Iris pigment epithelial cell (primary cell): ENCODE measurements around the gene LAMA3.
A peak's percentile ranks its signal among the peaks of the same experiment; 100 is the strongest.

ENCODE experiments used
- DNase-seq: peaks from one replicate; pipeline ENCODE4 v3.0.0-alpha.2; 2011; ENCODE audit warnings: low read depth

The LAMA3 gene

DNA sequence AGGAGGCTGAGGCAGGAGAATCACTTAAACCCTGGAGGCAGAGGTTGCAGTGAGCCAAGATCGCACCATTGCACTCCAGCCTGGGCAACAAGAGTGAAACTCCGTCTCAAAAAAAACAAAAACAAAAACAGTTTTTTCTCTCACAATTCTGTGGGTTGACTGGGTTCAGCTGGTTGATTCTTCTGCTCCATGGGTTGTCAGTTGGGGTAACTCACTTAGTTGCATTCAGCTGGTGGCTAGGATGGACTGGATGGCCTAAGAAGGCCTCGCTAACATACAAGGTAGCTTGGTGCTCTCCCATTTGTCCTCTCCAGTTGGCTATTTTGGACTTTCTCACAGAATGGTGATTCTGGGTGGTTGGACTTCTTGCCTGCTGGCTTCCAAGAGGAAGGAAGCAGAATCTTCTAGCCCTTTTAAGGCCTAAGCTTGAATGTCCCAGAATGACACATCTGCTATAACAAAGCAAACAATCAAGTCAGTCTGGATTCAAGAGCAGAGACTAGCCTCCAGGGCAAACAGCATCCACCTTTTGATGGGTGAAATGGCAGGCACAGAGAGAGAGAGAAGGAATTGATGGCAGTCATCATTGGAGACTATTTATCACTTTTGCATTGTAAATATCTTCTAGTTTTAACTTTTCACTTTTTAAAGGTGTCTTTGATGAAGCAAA is 17.9 kb downstream of the LAMA3 start:
- DNase-seq: no peak

DNA sequence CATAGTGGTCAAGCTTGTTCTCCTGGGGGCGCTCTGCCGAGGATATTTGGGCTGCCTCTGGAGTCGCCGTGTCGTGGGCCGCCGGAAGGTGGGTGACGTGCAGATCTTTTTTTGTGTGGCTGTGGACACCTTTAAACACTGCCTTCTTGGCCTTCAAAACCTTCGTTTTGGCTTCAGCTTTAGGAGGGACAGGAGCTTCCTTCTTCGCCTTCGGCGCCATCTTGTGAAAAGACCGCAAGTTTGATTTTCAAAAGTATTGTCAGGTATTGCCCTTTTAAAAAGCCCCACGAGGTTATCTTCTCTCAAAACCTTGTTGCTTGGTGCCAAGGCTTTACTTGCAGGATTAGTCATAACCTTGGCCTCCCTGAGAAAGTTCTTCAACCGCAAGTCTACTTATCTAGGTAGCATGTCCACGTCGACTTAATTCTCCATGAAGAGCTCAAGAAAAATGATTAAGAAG is 20.8 kb downstream of the LAMA3 start:
- DNase-seq: peak; percentile 83

DNA sequence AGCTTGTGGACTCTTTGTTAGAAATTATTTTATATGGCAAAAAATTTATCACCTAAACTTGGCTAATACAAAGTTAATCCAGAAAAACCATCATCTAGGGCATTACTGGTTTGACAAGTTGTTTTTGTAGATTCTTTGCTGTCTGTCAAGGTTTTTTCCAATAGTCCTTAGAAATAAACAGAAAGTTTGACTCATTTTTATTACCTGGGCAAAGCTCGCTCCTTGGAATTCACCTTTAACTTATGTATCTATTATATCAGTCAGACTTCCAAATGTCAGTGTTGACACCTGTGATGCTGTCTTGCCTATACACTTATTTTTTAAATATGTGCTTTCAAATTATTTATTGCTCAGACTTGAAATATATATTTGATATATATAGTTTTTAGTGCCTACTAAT is 21.7 kb downstream of the LAMA3 start:
- no peak for DNase-seq

DNA sequence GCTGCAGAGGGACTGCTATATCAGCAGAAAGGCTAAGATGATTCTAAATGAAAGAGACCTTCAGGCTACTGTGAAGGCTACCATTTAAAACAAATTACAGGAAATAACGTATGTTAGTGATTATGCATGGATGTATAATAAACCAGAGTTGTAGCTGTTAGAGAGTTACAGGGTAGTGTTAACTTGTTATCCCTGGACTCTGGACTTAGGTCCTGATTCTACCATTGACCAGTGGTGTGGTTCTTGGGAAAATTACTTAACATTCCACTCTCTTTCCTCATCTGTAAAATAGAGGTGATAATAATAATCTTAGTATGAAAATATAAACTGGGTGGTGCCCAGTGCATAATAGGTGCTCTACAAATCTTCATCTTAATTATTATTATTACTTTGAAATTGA is 22.2 kb downstream of the LAMA3 start:
- DNase-seq: no peak

DNA sequence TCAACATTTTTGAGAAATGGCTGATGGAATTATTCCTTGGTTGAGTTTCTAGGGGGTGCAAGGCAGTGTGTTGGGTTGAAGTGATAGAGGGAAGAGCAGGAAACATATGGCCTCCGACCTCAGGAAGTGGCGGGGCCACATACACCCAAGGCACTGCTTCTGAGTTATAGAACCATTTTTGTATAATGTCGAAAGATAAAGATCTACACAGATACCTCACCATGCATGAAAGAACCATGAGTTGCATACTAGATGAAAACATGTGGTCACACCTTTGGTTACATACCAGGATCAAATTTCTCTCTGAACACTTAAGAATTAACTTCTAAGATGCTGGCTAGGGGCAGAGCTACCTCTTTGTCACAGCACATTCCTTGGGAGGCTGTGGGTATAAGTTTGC is 23.2 kb downstream of the LAMA3 start:
- no peak for DNase-seq

DNA sequence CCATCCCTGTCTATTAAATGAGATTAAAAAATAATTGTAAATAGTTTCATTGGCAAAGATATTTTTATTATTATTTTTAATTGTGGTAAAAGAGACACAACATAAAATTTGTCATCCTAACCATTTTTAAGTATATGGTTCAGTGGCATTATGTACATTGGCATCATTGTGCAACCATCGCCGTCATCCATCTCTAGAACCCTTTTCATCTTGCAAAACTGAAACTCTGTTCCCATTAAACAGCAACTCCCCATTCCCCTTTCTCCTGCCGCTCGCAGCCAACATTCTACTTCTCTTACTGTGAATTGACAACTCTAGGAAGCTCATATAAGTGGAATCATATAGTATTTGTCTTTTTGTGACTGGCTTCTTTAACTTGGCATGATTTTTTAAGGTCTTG is 25.3 kb downstream of the LAMA3 start:
- DNase-seq: no peak

DNA sequence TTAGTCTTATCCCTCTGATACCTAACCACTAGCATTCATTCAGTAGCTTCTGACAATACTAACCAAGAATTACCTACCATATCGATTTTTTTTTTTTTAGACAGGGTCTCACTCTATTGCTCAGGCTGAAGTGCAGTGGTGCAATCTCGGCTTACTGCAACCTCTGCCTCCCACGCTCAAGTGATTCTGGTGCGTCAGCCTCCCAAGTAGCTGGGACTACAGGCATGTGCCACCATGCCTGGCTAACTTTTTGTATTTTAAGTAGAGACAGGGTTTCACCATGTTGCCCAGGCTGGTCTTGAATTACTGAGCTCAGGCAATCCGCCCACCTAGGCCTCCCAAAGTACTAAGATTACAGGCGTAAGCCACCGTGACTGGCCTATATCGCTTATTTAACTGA is 26.8 kb downstream of the LAMA3 start:
- DNase-seq: peak; percentile 80

DNA sequence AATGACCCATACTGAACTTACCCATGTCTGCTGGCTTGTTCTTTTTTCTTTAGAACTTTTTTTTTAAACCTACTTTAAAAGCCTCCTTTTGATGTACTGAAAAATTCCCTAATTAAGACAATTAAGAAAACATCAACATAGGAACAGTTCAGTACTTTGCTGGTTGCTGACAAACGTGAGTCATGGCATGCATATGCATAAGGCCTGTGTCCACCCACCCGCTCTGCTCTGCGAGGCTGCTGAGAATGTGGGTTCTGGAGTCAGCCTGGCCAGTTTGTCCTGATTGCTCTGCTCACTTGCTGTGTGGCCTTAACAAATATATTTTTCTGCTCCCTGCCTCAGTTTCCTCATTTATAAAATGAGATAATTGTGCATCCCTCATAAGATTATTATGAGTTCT is 27.3 kb downstream of the LAMA3 start:
- peak; percentile 96 for DNase-seq

DNA sequence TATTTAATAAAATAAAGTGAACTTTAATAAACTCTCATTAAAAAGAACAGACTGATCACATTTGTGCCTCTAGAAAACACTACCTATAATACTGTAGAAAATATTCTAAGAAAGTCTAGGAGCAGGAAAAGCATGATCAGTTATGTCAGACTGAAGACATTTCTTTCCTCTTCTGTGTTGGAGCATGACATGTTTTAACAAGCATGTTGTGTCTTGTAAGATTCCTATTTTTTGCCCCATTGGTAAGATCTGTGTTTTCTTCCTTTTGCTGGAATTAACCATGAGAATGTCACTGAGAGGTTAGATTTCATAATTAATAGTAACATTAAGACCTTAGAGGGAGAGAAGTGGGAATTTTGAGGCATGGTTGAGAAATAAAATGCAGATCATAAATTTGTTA is 27.7 kb downstream of the LAMA3 start:
- DNase-seq: no peak

DNA sequence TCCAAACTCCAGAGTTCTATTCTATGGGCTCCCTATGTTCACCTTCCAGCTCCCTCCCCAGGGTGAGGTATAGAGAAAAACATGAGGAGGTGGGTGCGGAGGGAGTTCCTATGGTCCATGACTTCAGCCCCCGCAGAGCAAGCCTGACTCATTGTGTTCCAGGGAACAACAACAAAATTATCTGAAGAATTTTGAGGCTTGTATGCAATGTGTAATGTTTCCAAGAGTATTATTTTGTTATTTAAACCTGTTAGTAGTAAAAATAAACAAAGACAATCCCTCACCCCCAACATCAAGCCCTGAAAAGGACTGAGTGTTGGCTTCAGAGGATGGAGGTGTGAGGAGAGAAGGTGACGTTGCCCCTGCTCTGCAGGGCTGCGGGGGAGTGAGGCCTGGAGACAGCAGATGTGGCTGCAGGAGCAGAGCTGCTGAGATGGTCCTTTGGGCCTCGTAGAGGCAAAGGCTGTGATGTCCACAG is 29.0 kb downstream of the LAMA3 start:
- peak; percentile 94 for DNase-seq

DNA sequence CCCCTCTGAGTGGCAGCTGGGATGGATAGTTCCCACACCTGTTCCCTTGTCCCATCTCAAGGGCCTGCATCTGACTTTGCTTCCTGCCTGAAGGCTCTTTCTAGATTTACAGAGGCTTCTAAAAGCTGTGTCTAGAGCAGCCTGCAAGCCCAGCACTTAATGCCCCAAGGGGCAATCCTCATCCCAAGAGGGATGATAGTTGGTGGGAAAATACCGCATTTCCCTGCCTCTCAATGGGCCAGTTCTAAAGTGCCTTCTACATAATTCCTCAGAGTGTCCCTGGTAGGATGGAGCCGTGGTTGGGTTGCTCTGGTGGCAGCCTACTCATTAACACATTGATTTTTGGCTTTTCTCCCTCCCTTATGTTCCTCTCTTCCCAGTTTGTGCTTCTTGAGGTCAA is 29.5 kb downstream of the LAMA3 start:
- no peak for DNase-seq

DNA sequence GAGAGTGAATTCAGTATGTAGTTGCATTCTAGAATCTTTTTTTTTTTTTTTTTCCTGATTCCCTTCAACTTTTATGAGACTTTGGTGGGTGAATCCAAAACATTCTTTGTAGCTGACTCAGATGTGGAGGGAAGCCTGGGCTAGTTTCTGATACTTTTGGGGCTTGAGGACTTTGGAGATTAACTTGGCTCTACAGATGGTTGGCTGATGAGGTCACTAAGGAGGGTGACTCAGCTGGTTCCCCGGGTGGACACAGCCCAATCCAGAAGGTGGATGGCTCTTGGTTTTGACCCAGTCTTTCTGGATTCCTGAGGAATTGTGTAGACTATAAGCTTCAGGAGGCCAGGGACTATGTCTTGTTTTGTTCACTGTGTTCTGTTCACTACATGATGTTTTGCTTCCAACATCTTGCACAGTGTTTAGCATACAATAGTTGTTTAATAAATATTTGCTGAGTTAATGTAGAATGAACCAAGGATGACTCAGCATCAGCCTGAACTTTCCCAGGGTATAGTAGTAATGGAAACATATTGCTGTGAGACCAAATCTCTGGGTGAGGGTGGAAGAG is 30.5 kb downstream of the LAMA3 start:
- peak; percentile 95 for DNase-seq

DNA sequence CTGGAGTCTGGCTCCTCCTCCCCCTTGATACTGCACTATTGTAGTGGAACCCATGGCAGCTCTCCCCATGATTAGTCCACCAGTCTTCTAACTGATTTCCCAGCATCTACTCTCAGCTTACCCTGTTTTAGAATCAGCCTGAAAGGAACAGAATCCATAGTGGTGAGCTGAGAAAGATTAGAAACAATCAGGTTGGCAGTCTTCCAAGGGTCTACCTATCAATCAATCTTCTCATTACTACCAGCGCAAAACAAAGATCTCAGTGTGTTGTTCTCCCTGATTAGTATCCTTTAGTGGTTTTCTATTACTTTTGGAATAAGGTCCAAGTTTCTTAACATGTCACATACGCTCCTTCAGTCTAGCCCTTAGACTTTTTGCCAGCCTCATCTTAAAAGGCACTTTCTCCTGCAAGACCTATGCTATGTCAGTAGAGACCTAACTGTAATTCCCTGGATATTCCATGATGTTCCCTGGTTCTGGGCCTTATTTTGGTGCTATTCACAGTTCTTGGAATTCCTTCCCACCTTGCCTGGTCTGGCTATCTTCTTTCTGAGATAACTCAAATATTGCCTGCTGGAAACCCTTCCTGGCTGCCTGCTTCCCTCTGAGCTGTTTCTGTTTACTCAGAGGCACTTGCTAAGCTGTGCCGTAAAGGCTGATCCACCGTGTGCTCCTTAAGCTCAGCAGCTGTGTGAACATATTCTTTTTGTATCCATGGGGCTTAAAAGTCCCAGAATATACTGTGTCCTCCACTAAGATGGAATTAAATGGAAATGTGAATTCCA is 32.6 kb downstream of the LAMA3 start:
- peak; percentile 77 for DNase-seq

DNA sequence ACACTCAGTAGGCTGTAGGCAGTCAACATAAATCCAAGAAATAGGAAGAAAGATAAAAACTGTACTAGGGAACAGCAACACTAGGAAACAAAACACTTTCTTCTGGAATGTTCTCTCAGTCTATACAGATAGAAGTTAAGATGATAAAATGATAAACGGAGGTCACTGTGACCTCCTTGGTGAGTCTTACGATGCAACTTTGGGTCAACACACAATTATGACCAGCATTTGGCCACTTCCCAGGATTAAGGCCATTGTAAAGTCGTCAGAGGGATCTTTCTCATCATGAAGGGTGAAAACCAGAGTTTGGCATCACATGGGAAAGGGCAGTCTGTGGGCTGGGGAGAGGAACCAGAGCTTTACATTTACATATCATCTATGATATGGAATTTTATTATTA is 33.4 kb downstream of the LAMA3 start:
- DNase-seq: peak; percentile 36

DNA sequence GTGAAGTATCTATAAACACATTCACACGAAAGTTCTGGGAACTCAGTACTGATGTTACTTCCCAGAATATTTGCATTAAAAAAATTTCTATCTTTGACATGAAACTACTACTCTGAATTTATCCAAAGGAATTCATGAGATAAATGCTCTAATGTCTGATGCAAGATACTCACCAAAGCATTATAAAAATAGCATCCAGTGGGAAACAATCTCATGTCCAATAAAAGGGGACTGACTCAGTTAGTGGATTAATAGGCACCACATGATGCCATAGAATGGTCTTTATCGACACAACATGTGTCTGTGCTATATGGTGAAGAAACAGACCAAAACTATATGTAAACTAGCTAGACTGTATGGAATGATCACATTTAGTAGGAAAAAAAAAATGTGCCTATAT is 33.9 kb downstream of the LAMA3 start:
- peak; percentile 36 for DNase-seq

DNA sequence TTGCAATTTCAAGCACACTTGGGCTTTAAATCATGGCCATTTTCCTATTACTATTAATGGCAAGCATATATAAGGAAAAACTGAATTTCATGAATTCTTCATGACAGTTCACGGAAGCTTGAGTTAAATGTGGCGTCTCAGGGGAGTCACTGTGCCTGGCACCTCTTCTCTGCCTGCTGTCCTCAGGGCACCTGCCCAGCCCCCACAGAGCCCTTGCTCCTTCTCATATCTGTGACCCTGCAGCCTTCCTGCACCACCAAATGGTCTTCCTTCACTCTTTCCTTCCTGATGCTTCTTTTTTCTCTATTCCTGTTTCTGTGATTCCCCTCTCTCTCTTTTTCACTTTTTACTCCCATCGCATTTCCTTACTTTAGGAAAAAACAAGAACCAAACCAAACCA is 35.4 kb downstream of the LAMA3 start:
- DNase-seq: no peak

DNA sequence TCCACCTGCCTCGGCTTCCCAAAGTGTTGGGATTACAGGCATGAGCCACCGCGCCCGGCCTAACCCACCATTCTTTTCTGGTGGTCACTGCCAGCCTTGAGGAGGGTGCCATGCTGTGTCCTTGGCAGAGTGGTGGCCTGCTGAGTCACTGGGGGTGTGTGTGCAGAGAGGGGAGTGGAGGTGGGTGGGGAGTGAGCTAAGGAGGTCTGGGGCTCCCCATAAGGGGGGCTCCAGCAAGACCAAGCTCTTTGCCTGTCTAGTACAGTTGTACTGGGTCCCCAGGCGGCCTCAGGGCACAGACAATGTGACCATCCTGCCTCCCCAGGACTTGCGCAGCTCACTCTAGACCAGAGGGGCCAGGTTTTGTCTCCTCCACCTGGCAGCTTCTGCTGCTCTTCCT is 36.1 kb downstream of the LAMA3 start:
- DNase-seq: no peak

DNA sequence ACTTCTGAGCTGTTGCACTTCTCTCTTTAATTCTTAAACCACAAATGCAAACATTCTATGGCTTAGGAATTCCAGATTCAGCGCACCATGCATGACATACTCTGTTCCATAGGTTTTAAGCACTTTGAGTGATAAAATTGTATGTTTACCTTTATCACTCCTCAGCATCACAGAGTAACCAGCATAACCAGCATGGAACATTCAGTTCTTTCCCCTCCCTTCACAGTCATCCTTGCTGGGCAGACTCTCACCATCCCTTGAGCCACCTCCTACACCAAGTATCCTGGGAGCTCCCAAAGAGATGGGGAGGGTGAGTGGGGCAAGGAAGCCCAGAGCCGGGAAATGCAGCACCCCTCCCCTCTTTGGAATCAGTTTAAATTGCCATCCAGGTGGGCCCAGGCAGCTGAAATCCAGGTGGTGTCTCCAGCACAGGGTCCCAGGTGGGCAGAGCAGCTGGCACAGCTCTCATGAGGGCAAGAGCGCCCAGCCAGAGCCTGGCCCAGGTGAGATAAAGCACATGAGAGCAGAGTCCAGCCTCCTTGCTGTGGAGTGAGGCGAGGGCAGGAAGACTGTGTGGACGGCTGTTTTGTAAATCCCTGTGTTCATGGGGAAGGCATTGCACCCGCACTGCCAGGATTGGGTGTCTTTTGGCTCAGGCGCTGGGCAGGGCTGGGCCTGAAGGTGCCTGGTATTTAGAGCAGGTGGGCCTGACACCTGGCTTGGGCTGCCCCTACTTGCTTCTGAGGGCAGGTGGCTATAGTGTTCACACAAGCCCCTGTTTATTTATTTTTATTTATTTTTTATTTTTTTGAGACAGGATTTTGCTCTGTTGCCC is 36.8 kb downstream of the LAMA3 start:
- DNase-seq: peak; percentile 36

DNA sequence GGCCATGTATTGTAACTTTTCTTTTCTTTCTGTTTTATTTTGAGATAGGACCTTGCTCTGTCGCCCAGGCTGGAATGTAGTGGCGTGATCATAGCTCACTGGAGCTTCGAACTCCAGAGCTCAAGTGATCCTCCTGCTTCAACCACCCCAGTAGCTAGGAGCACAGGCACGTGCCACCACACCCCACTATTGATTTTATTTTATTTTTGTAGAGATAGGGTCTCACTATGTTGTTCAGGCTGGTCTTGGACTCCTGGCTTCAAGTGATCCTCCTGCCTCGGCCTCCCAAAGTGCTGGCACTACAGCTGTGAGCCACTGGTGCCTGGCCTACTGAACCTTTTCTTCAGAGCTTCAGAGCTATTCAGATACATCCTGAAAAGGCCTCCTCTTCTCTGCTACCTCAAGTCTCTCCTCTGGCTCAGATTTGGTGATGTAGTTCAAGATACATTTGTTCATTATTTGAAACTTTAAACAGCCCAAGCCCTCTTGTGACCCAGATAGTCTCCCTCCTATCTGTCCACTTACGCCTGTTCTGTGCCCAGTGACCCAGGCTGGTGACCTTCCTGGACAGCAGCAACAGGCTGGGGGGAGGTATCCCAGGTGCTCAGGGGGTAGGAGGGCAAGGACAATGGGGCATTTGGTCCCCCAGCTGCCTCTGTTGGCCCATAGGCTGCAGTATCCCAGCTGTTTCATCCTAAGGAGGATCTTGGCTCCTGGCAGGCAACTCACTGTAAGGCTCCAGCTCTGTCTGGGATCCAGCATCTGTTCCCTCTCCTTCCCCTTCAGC is 38.6 kb downstream of the LAMA3 start:
- DNase-seq: no peak

DNA sequence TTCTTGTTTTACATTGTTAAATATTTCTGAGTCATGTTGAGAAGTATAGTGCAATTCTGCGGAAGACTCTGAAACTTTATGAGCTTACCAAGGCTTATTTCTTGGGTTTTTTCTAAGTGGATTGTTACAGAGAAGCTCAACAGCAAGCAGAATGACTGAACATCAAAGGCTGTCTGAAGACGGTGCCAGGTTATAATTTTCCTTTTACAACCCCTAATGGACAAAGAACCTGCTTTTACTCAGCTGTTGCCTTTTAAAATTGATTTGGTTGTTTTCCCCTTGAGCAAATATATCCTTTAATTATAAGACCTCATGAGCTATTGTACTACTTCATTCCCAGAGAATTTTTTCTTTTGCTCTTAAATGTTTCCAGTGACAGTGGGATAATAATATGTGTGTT is 41.6 kb downstream of the LAMA3 start:
- DNase-seq: no peak

DNA sequence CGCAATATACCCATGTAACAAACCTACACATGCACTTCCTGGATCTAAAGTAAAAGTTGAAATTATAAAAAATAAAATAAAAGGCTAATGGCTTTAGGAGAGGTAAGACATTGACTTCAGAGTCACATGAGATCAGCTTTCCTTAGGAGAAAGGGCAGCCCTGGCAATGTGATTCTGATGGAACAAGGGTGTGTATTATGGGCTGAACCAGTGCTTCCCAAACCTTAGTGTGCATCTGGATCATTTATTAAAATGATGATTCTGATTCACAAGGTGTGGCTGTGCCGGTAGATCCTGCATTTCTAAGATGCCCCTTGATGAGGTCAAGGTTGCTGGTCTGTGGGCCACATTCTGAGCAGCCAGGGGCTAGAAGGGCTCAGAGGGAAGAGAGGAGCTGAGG is 42.6 kb downstream of the LAMA3 start:
- no peak for DNase-seq

DNA sequence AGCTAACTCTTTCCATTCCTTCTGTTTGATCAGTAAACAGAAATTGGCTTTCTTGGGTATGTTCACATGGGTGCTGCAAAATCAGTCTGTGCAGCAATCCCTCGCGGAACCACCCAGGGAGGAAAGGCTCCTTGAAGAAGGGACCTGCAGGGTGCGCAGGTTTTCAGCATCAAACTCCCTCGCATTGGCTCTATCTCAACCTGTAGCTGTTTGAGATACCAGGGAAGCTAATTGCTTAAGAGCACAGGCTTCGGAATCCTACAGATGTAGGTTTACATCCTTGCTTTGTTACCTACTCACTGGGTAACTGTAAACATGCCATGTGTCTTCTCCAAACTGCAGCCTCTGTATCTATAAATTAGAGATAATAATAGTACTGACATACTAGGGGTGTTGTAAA is 43.2 kb downstream of the LAMA3 start:
- DNase-seq: no peak
